ENCODE data around the gene BMPER. TPM values are rescaled to one million over a fixed set of nuclear protein-coding genes. Genes with fewer than 3 reads are reported as not detected.

BMPER gene
- total and polyA plus RNA-seq, 10 of the 15 experiments (the other 5 are each of a cell fraction or from before 2014, with no cell fraction given): 0.02 to 0.08 TPM; not detected in 8

GRCh38 chr7:33998476-33998875 is 93.1 kb downstream of the BMPER start:
- no TSS peak for BruUV-seq (replicated peaks)
- H3K27ac ChIP-seq (ENCODE audit: control insufficient read depth, insufficient read depth): no peak overlapping the region
- CTCF ChIA-PET: no interaction called here
- H2AFZ ChIP-seq (ENCODE audit: control insufficient read depth, low read depth, low read length): no peak overlapping the region
- ATAC-seq: no peak
- POLR2A ChIA-PET: no interaction called here
- in situ Hi-C loops (cut with MboI): no loop called here
- no peaks in the 10 kb centered on the region for H3K9me3 ChIP-seq (replicated peaks; ENCODE audit: control insufficient read depth, insufficient read depth, low read length)
- H3K36me3 ChIP-seq (ENCODE audit: control insufficient read depth in 2 of 2, insufficient read depth in 2 of 2, low read length in 1 of 2): no peaks in the 10 kb centered on the region
- no peaks in the 10 kb centered on the region for H4K20me1 ChIP-seq (ENCODE audit: control insufficient read depth, insufficient read depth)
- no peak for DNase-seq (ENCODE audit: low read depth, low spot score)
- TF ChIP-seq ZNF217 (IDR thresholded peaks at IDR 0.05) (no peak), ZNF622 (IDR thresholded peaks at IDR 0.05) (no peak), BCLAF1 (IDR thresholded peaks at IDR 0.05) (no peak), YY1 (IDR thresholded peaks at IDR 0.05; ENCODE audit: low read depth, low read length) (no peak), ETV6 (conservative IDR thresholded peaks at IDR 0.05 in 1 of 2, IDR thresholded peaks at IDR 0.05 in 1 of 2; ENCODE audit: borderline replicate concordance in 1 of 2, low read depth in 1 of 2) (no peak)
- SMC1A ChIA-PET (ENCODE audit: uncharacterized antibody, unreplicated experiment): no interaction called here
- 56% methylated on average over 6 of the region's 6 CpGs for WGBS (ENCODE audit: insufficient coverage, insufficient replicate concordance, low lambda C conversion rate, missing lambda C conversion rate)
- no peaks in the 10 kb centered on the region for H3K27me3 ChIP-seq (replicated peaks in 1 of 2; ENCODE audit: control insufficient read depth in 2 of 2, insufficient read depth in 2 of 2, low read length in 1 of 2)
- no peak for FAIRE-seq
- no peak overlapping the region for H3K4me3 ChIP-seq
- RAD21 ChIA-PET (ENCODE audit: unreplicated experiment): no interaction called here
- intact Hi-C loops (cut with micrococcal nuclease; ENCODE audit: unreplicated experiment): no loop called here
- no peaks in the 10 kb centered on the region for H3K4me1 ChIP-seq (ENCODE audit: control insufficient read depth, insufficient read depth, low read length)
- H3K4me2 ChIP-seq (ENCODE audit: control insufficient read depth, insufficient read depth): no peak overlapping the region
- no peaks in the 10 kb centered on the region for H3K79me2 ChIP-seq (ENCODE audit: control insufficient read depth, insufficient read depth, low read length)
- no peak overlapping the region for H3K9ac ChIP-seq (ENCODE audit: control insufficient read depth, insufficient read depth, low read length)
